ENCODE data around the gene ATP8B4.

GRCh38 chr15:50110285-50110684 is 8.7 kb downstream of the ATP8B4 start:
- TF ChIP-seq CTCF (IDR thresholded peaks at IDR 0.05) (no peak), EP300 (IDR thresholded peaks at IDR 0.05) (no peak)
